ENCODE measurements around the gene GNAZ. TPM values are rescaled to one million over a fixed set of nuclear protein-coding genes. Genes with fewer than 3 reads are reported as not detected.

Gene GNAZ
- total and polyA plus RNA-seq, 2 of the 8 experiments (the other 6 are each of a cell fraction or from before 2014, with no cell fraction given) = 6.6 to 9.6 TPM

GRCh38 chr22:23105304-23105703 lies 35.0 kb downstream of the GNAZ start:
- no peaks in the 10 kb centered on the region for H3K23me2 ChIP-seq (ENCODE audit: low read depth, low read length)
- no peaks in the 10 kb centered on the region for H3K36me3 ChIP-seq (ENCODE audit: control insufficient read depth in 2 of 4, insufficient read depth in 4 of 4, low read length in 3 of 4)
- no peak overlapping the region for H2AFZ ChIP-seq (ENCODE audit: low read length)
- no peak overlapping the region for H3K18ac ChIP-seq (ENCODE audit: extremely low read depth, low read length)
- H3K4me1 ChIP-seq (replicated peaks in 1 of 4; ENCODE audit: control insufficient read depth in 3 of 4, insufficient read depth in 4 of 4, low read length in 3 of 4) = no peaks in the 10 kb centered on the region
- no peak overlapping the region for H3K4me2 ChIP-seq (ENCODE audit: insufficient read depth in 1 of 2, low read depth in 2 of 2, low read length in 2 of 2)
- POLR2A ChIA-PET (ENCODE audit: partially characterized antibody) = no interaction called here
- H3K14ac ChIP-seq (ENCODE audit: insufficient read length) = no peak overlapping the region
- no peak overlapping the region for H2BK12ac ChIP-seq (ENCODE audit: low read depth, low read length)
- TF ChIP-seq HDAC2 (IDR thresholded peaks at IDR 0.05; ENCODE audit: borderline replicate concordance in 1 of 2, low read depth in 2 of 2, low read length in 2 of 2) = no peak
- no peak for TF ChIP-seq MAFK (IDR thresholded peaks at IDR 0.05; ENCODE audit: low read depth, low read length)
- no peak for TF ChIP-seq SP1 (IDR thresholded peaks at IDR 0.05; ENCODE audit: low read depth, low read length)
- no peaks in the 10 kb centered on the region for H3K79me1 ChIP-seq (ENCODE audit: low read depth, low read length)
- H3K27ac ChIP-seq (ENCODE audit: low read depth, low read length) = no peak overlapping the region
- FAIRE-seq = no peak
- no peak overlapping the region for H3K4me3 ChIP-seq (ENCODE audit: extremely low read depth in 1 of 4, insufficient read depth in 2 of 4, low read depth in 3 of 4, low read length in 4 of 4)
- no peak overlapping the region for H3K4ac ChIP-seq (replicated peaks; ENCODE audit: insufficient read length, low read depth, low read length)
- no peak overlapping the region for H4K8ac ChIP-seq (ENCODE audit: extremely low read depth, insufficient read depth, low read length)
- H3K23ac ChIP-seq (ENCODE audit: insufficient read length) = no peak overlapping the region
- no peak overlapping the region for H2BK5ac ChIP-seq (ENCODE audit: low read depth, low read length)
- CTCF ChIA-PET (ENCODE audit: partially characterized antibody) = interaction anchor here (1.2 to 3.2 kb wide), 6 partner anchors 10 to 177 kb away, joined by 3 to 12 read pairs (median 6); no protein-coding TSS in a partner anchor
- no peaks in the 10 kb centered on the region for H3K9me3 ChIP-seq (ENCODE audit: insufficient read depth in 2 of 2, low read depth in 1 of 2, low read length in 1 of 2)
- H3K27me3 ChIP-seq (replicated peaks in 1 of 4; ENCODE audit: control insufficient read depth in 3 of 4, extremely low read depth in 1 of 4, insufficient read depth in 3 of 4, low read length in 3 of 4) = no peaks in the 10 kb centered on the region; a peak in 3 of 7 replicates
- no peak overlapping the region for H2AK5ac ChIP-seq (ENCODE audit: low read depth, low read length)
- no peak overlapping the region for H2BK20ac ChIP-seq (ENCODE audit: low read length)
- H4K20me1 ChIP-seq (replicated peaks in 1 of 2; ENCODE audit: control insufficient read depth in 1 of 2, insufficient read depth in 2 of 2, low read length in 2 of 2) = peaks cover 3 to 9% of the 10 kb centered on the region in 2 experiments
- no peak for DNase-seq (ENCODE audit: low read depth in 1 of 2, low spot score in 2 of 2)
- H3K56ac ChIP-seq (replicated peaks; ENCODE audit: insufficient read length, low read depth, low read length) = no peak overlapping the region
- no peaks in the 10 kb centered on the region for H3K79me2 ChIP-seq (ENCODE audit: control insufficient read depth in 1 of 2, insufficient read depth in 2 of 2, low read length in 2 of 2)
- no peak overlapping the region for H4K91ac ChIP-seq (replicated peaks; ENCODE audit: insufficient read length, low read length)
- 88% methylated on average over 5 of the region's 5 CpGs; no CpG with 5 or more reads in 1 of the 2 experiments for WGBS, 2 experiments (ENCODE audit: extremely low coverage in 1 of 2, insufficient coverage in 1 of 2, insufficient read length in 1 of 2, insufficient replicate concordance in 2 of 2, low coverage in 1 of 2, low lambda C conversion rate in 2 of 2, missing lambda C conversion rate in 1 of 2)
- no peak overlapping the region for H2BK15ac ChIP-seq (ENCODE audit: low read length)
- no peak overlapping the region for H3K9ac ChIP-seq (replicated peaks in 1 of 4; ENCODE audit: extremely low read depth in 1 of 4, low read depth in 3 of 4, low read length in 3 of 4)
- no peak overlapping the region for H2BK120ac ChIP-seq (replicated peaks; ENCODE audit: low read depth, low read length)
- H4K5ac ChIP-seq (ENCODE audit: insufficient read length, low read depth, low read length) = no peak overlapping the region
